Right lobe of liver (tissue), 6 donors: Measurements from ENCODE around the gene DLX1. TPM values are rescaled to one million over a fixed set of nuclear protein-coding genes. Genes with fewer than 3 reads are reported as not detected.
A peak's percentile ranks its signal among the peaks of the same experiment; 100 is the strongest.

Experiments
- ATAC-seq, 4 donors: fragments of 200-7000 bp; cut with Tn5 transposase; one replicate each; pipeline ENCODE4 v1.9.1; 2020; ENCODE audit warnings: mild to moderate bottlenecking in 4 of 4, moderate library complexity in 4 of 4
- DNase-seq, 3 donors: peaks; one replicate each; pipeline ENCODE4 v3.0.0-alpha.2; 2020
- H3K27ac ChIP-seq, 3 donors: fragments of 200-600 bp; one replicate each; pipeline ENCODE4 v1.8.0; 2022
- H3K27me3 ChIP-seq, 2 donors: fragments of 200-600 bp; one replicate each; pipeline ENCODE4 v1.8.0; 2022
- H3K36me3 ChIP-seq, 4 donors: fragments of 200-600 bp; sonication (generic) in 1 of 4; one replicate each; pipeline versions ENCODE4 v1.5.1 to v1.8.0; 2017 to 2022; ENCODE audit warnings: control low read depth in 1 of 4
- H3K4me1 ChIP-seq, 4 donors: fragments of 200-600 bp; sonication (generic) in 1 of 4; one replicate each; pipeline versions ENCODE4 v1.5.1 to v1.8.0; 2017 to 2022; ENCODE audit warnings: control low read depth in 1 of 4
- H3K4me3 ChIP-seq, 3 donors: fragments of 200-600 bp; one replicate each; pipeline ENCODE4 v1.8.0; 2022
- H3K9me3 ChIP-seq, 4 donors: fragments of 200-600 bp; sonication (generic) in 1 of 4; one replicate each; pipeline versions ENCODE4 v1.5.1 to v1.8.0; 2017 to 2022; ENCODE audit warnings: control low read depth in 1 of 4
- POLR2A ChIP-seq: fragments of 450-650 bp; IDR thresholded peaks from one replicate; pipeline ENCODE4 v1.6.1; 2017; ENCODE audit warnings: antibody characterized with exemption, mild to moderate bottlenecking
- whole genome bisulfite sequencing: methylation state at CpG from one replicate; pipeline ENCODE4 v1.1.6; 2018; ENCODE audit warnings: low coverage, low lambda C conversion rate; ENCODE audit not compliant: insufficient coverage; ENCODE audit errors: missing lambda C conversion rate; 5-methylcytosine and 5-hydroxymethylcytosine counted together
- intact Hi-C, 2 donors: fragments of 100-400 bp; cut with DNase I; formaldehyde crosslinking; loops; one replicate each; pipeline versions ENCODE4 v1.11.2 to v1.14.1; 2022
- total RNA-seq, 6 experiments: library from RNA; depleted of rRNA in 2 of 6; stranded (reverse); fragments of >200 nt in 2 of 6; fragmentation: NEBNext Ultra II Directional in 3 of 6; extraction: Animal tissue kit (Norgen Biotek cat#: 25700) in 3 of 6; gene quantifications; one replicate each; pipeline versions ENCODE4 v1.1.0 to v1.2.4, GENCODE V29; 2016 to 2023
- TF ChIP-seq, protein P1 (sequence below), 4 donors: fragments of 200-600 bp in 3 of 4; fragments of 450-650 bp in 1 of 4; IDR thresholded peaks; one replicate each; pipeline versions ENCODE4 v1.5.1 to v1.8.0; 2016 to 2022; ENCODE audit warnings: antibody characterized with exemption in 4 of 4, mild to moderate bottlenecking in 2 of 4
- donor health status: DM: no; HTN: yes; CAD: no.
- donor health status: DM: no; HTN: no; CAD: no.
- donor health status: DM: no; HTN: no; CAD: no.
- donor health status: DM: no; HTN: yes; CAD: no.
- donor health status: DM: no; HTN: yes; CAD: no.

The DLX1 gene
- total RNA-seq, 6 experiments from 2014 or later = not detected

GRCh38 chr2:172098650-172099471, 13.6 kb downstream of the DLX1 start:
- intact Hi-C loops = no loop called here
- Histone ChIP-seq H3K9me3 (no peaks in the 10 kb centered on the region), H3K4me1 (peaks cover 0 to 59% (median 11%) of the 10 kb centered on the region in 4 donors), H3K4me3 (no peak overlapping the region), H3K27me3 (peaks cover 46 to 91% of the 10 kb centered on the region in 2 donors), H3K36me3 (no peaks in the 10 kb centered on the region), H3K27ac (no peak overlapping the region)
- TF ChIP-seq, protein P1, sequence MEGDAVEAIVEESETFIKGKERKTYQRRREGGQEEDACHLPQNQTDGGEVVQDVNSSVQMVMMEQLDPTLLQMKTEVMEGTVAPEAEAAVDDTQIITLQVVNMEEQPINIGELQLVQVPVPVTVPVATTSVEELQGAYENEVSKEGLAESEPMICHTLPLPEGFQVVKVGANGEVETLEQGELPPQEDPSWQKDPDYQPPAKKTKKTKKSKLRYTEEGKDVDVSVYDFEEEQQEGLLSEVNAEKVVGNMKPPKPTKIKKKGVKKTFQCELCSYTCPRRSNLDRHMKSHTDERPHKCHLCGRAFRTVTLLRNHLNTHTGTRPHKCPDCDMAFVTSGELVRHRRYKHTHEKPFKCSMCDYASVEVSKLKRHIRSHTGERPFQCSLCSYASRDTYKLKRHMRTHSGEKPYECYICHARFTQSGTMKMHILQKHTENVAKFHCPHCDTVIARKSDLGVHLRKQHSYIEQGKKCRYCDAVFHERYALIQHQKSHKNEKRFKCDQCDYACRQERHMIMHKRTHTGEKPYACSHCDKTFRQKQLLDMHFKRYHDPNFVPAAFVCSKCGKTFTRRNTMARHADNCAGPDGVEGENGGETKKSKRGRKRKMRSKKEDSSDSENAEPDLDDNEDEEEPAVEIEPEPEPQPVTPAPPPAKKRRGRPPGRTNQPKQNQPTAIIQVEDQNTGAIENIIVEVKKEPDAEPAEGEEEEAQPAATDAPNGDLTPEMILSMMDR (IDR thresholded peaks at IDR 0.05) = no peak
- ATAC-seq = peak in 1 of 4 donors; percentile 47
- WGBS = 19% methylated on average over 13 of the region's 61 CpGs
- DNase-seq = peak in 1 of 3 donors; percentile 61

- Histone ChIP-seq H3K27me3 (peaks cover 48 to 90% of the 10 kb centered on the region in 2 donors), H3K4me1 (peaks cover 0 to 58% (median 11%) of the 10 kb centered on the region in 4 donors), H3K36me3 (no peaks in the 10 kb centered on the region), H3K9me3 (no peaks in the 10 kb centered on the region), H3K4me3 (no peak overlapping the region), H3K27ac (no peak overlapping the region)
- TF ChIP-seq POLR2A = no peak
- TF ChIP-seq, protein P1 (IDR thresholded peaks at IDR 0.05) = no peak
- DNase-seq (no peak), ATAC-seq (no peak)
- WGBS = 4% methylated on average over 13 of the region's 13 CpGs
- intact Hi-C loops = loop anchor here (10.0 kb wide), 4 partner anchors 285 to 525 kb away; no protein-coding TSS in a partner anchor
Measured at GRCh38 chr2:172099472-172100079, 14.3 kb downstream of the DLX1 start.

GRCh38 chr2:172100080-172100934, 15.0 kb downstream of the DLX1 start:
- intact Hi-C loops = loop anchor here (10.0 kb wide), 4 partner anchors 286 to 526 kb away; no protein-coding TSS in a partner anchor
- Histone ChIP-seq H3K27ac (no peak overlapping the region), H3K4me3 (no peak overlapping the region), H3K36me3 (no peaks in the 10 kb centered on the region), H3K9me3 (no peaks in the 10 kb centered on the region), H3K4me1 (peaks cover 0 to 50% (median 11%) of the 10 kb centered on the region in 4 donors), H3K27me3 (peaks cover 48 to 91% of the 10 kb centered on the region in 2 donors)
- ATAC-seq (no peak), DNase-seq (no peak)
- no peak for TF ChIP-seq POLR2A
- TF ChIP-seq, protein P1 (IDR thresholded peaks at IDR 0.05) = no peak
- WGBS = 6% methylated on average over 29 of the region's 72 CpGs
